ENCODE measurements around the gene IL17REL.
"Not testable (repeated sequence)": the region's sequence is repeated elsewhere in the genome, so short reads cannot be mapped to it uniquely, and the experiment has no call there.

IL17REL gene

GRCh38 chr22:49950396-49950994 lies 62.1 kb downstream of the IL17REL start:
- Histone ChIP-seq H3K4me1 (ENCODE audit: control insufficient read depth, insufficient read depth, low read length, poor library complexity, severe bottlenecking) (peaks cover 50% of the 10 kb centered on the region), H3K4me3 (ENCODE audit: extremely low read depth, insufficient read depth, low read length, poor library complexity, severe bottlenecking) (no peak overlapping the region), H3K9me3 (ENCODE audit: control insufficient read depth, low read length) (no peaks in the 10 kb centered on the region), H3K36me3 (ENCODE audit: control insufficient read depth, insufficient read depth, low read length) (no peaks in the 10 kb centered on the region), H3K27ac (ENCODE audit: low read depth, low read length, severe bottlenecking) (no peak overlapping the region)
- WGBS, 2 experiments (ENCODE audit: insufficient coverage in 2 of 2) = 69 to 83% methylated on average over 12 to 13 of the region's 18 CpGs

- peaks cover 50% of the 10 kb centered on the region for H3K4me1 ChIP-seq (ENCODE audit: control insufficient read depth, insufficient read depth, low read length, poor library complexity, severe bottlenecking)
- no peak overlapping the region for H3K27ac ChIP-seq (ENCODE audit: low read depth, low read length, severe bottlenecking)
- H3K9me3 ChIP-seq (ENCODE audit: control insufficient read depth, low read length) = no peaks in the 10 kb centered on the region
- H3K36me3 ChIP-seq (ENCODE audit: control insufficient read depth, insufficient read depth, low read length) = no peaks in the 10 kb centered on the region
- no peak overlapping the region for H3K4me3 ChIP-seq (ENCODE audit: extremely low read depth, insufficient read depth, low read length, poor library complexity, severe bottlenecking)
- 93 to 97% methylated on average over 7 to 9 of the region's 11 CpGs for WGBS, 2 experiments (ENCODE audit: insufficient coverage in 2 of 2)
Observed at GRCh38 chr22:49949914-49950292, 62.7 kb downstream of the IL17REL start.

GRCh38 chr22:49948958-49949913 lies 63.3 kb downstream of the IL17REL start:
- no peak overlapping the region for H3K27ac ChIP-seq (ENCODE audit: low read depth, low read length, severe bottlenecking)
- WGBS, 2 experiments (ENCODE audit: insufficient coverage in 2 of 2) = 94% methylated on average over 27 to 36 of the region's 42 CpGs
- peaks cover 44% of the 10 kb centered on the region for H3K4me1 ChIP-seq (ENCODE audit: control insufficient read depth, insufficient read depth, low read length, poor library complexity, severe bottlenecking)

GRCh38 chr22:49948116-49948957 lies 64.2 kb downstream of the IL17REL start:
- peaks cover 35% of the 10 kb centered on the region for H3K4me1 ChIP-seq (ENCODE audit: control insufficient read depth, insufficient read depth, low read length, poor library complexity, severe bottlenecking)
- WGBS, 2 experiments (ENCODE audit: insufficient coverage in 2 of 2) = 79 to 86% methylated on average over 12 to 22 of the region's 23 CpGs
- no peaks in the 10 kb centered on the region for H3K36me3 ChIP-seq (ENCODE audit: control insufficient read depth, insufficient read depth, low read length)

More at GRCh38 chr22:49948958-49949913, 63.3 kb downstream of the IL17REL start:
- Histone ChIP-seq H3K4me3 (ENCODE audit: extremely low read depth, insufficient read depth, low read length, poor library complexity, severe bottlenecking) (no peak overlapping the region), H3K36me3 (ENCODE audit: control insufficient read depth, insufficient read depth, low read length) (no peaks in the 10 kb centered on the region), H3K9me3 (ENCODE audit: control insufficient read depth, low read length) (no peaks in the 10 kb centered on the region)

GRCh38 chr22:49947296-49947622 lies 65.3 kb downstream of the IL17REL start:
- Histone ChIP-seq H3K4me1 (ENCODE audit: control insufficient read depth, insufficient read depth, low read length, poor library complexity, severe bottlenecking) (peaks cover 28% of the 10 kb centered on the region), H3K4me3 (ENCODE audit: extremely low read depth, insufficient read depth, low read length, poor library complexity, severe bottlenecking) (no peak overlapping the region), H3K36me3 (ENCODE audit: control insufficient read depth, insufficient read depth, low read length) (no peaks in the 10 kb centered on the region), H3K27ac (ENCODE audit: low read depth, low read length, severe bottlenecking) (no peak overlapping the region), H3K9me3 (ENCODE audit: control insufficient read depth, low read length) (no peaks in the 10 kb centered on the region)
- 66 to 81% methylated on average over 5 of the region's 6 CpGs for WGBS, 2 experiments (ENCODE audit: insufficient coverage in 2 of 2)

More at GRCh38 chr22:49948116-49948957, 64.2 kb downstream of the IL17REL start:
- Histone ChIP-seq H3K27ac (ENCODE audit: low read depth, low read length, severe bottlenecking) (no peak overlapping the region), H3K9me3 (ENCODE audit: control insufficient read depth, low read length) (no peaks in the 10 kb centered on the region), H3K4me3 (ENCODE audit: extremely low read depth, insufficient read depth, low read length, poor library complexity, severe bottlenecking) (no peak overlapping the region)

- no peaks in the 10 kb centered on the region for H3K9me3 ChIP-seq (ENCODE audit: control insufficient read depth, low read length)
- no peak overlapping the region for H3K27ac ChIP-seq (ENCODE audit: low read depth, low read length, severe bottlenecking)
- no peaks in the 10 kb centered on the region for H3K36me3 ChIP-seq (ENCODE audit: control insufficient read depth, insufficient read depth, low read length)
- no peak overlapping the region for H3K4me3 ChIP-seq (ENCODE audit: extremely low read depth, insufficient read depth, low read length, poor library complexity, severe bottlenecking)
- H3K4me1 ChIP-seq (ENCODE audit: control insufficient read depth, insufficient read depth, low read length, poor library complexity, severe bottlenecking) = peaks cover 23% of the 10 kb centered on the region
- 71 to 72% methylated on average over 14 to 15 of the region's 17 CpGs for WGBS, 2 experiments (ENCODE audit: insufficient coverage in 2 of 2)
Observed at GRCh38 chr22:49946612-49947295, 65.8 kb downstream of the IL17REL start.

- H3K36me3 ChIP-seq (ENCODE audit: control insufficient read depth, insufficient read depth, low read length); H3K4me3 ChIP-seq (ENCODE audit: extremely low read depth, insufficient read depth, low read length, poor library complexity, severe bottlenecking); H3K27ac ChIP-seq (ENCODE audit: low read depth, low read length, severe bottlenecking); H3K9me3 ChIP-seq (ENCODE audit: control insufficient read depth, low read length): not testable (repeated sequence)
- 88% methylated on average over 3 of the region's 17 CpGs; no CpG with 5 or more reads in 1 of the 2 experiments for whole genome bisulfite sequencing, 2 experiments (ENCODE audit: insufficient coverage in 2 of 2)
- peaks cover 11% of the 10 kb centered on the region for H3K4me1 ChIP-seq (ENCODE audit: control insufficient read depth, insufficient read depth, low read length, poor library complexity, severe bottlenecking)
Observed at GRCh38 chr22:49945042-49945794, 67.3 kb downstream of the IL17REL start.

Data from mesodermal cell (in vitro differentiated cells).